Dendritic cell treated with granulocyte-macrophage colony-stimulating factor and Interleukin-4, amounts not matched to agents 40 ng/mL and 50 ng/mL, for 4 days (primary cell): Measurements from ENCODE around the gene PHB1.
"Not testable (repeated sequence)": the region's sequence is repeated elsewhere in the genome, so short reads cannot be mapped to it uniquely, and the experiment has no call there.

Source experiments
- H3K27ac Mint-ChIP-seq: one replicate; pipeline ENCODE4 v1.8.0; 2022; ENCODE audit warnings: mild to moderate bottlenecking, mixed read lengths
- H3K27me3 Mint-ChIP-seq: one replicate; pipeline ENCODE4 v1.8.0; 2022; ENCODE audit warnings: mild to moderate bottlenecking, mixed read lengths
- H3K36me3 Mint-ChIP-seq: one replicate; pipeline ENCODE4 v1.8.0; 2022; ENCODE audit warnings: low read depth, mixed read lengths
- H3K4me1 Mint-ChIP-seq: one replicate; pipeline ENCODE4 v1.8.0; 2022; ENCODE audit warnings: low read depth, mixed read lengths
- H3K4me3 Mint-ChIP-seq: one replicate; pipeline ENCODE4 v1.8.0; 2022; ENCODE audit warnings: mild to moderate bottlenecking, moderate library complexity, mixed read lengths
- H3K9me3 Mint-ChIP-seq: one replicate; pipeline ENCODE4 v1.8.0; 2022; ENCODE audit warnings: mixed read lengths
- intact Hi-C: fragments of 100-400 bp; cut with micrococcal nuclease; formaldehyde crosslinking; loops from one replicate; pipeline ENCODE4 v1.15.0; 2022

PHB1 gene

DNA sequence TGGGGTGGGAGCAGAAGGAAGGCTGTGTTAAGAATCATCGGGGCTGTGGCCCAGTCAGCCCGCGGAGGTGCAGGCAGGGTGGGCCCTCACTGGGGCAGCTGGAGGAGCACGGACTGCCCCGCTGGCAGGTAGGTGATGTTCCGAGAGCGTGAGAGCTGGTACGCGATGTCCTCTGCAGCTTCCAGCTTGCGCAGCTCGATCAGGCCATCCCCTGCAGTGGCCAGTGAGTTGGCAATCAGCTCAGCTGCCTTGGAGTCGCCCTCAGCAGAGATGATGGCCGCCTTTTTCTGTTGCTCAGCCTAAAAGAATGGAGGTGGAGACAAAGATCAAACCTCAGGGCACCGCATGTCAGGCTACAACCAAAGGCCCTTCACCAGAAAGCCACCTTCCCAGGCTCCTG is 9.8 kb downstream of the PHB1 start:
- intact Hi-C loops: no loop called here
- Mint-ChIP-seq H3K4me3 (no peak overlapping the region), H3K4me1 (peaks cover 47% of the 10 kb centered on the region), H3K27ac (no peak overlapping the region), H3K27me3 (no peaks in the 10 kb centered on the region), H3K36me3 (peaks cover 77% of the 10 kb centered on the region), H3K9me3 (no peaks in the 10 kb centered on the region)

DNA sequence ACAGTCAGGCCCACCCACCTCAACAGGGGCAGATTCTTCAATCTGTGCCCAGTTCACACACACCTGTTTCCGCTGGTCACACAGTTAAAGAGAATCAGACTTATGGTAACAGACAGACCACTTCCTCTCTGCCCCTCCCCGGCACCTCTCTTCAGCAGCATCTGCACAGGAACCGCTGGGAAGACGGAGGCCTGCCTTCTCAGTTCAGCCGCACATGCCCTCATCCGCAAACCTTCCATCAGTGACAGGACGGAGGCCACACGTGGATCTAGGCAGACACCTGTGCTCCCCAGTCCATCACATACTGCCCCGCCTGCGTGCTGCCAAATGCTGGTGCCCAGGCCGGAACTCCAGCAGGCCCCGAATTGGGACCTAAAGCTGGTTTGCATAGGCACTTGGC is 10.3 kb downstream of the PHB1 start:
- Mint-ChIP-seq H3K27me3 (no peaks in the 10 kb centered on the region), H3K27ac (no peak overlapping the region), H3K9me3 (no peaks in the 10 kb centered on the region), H3K4me1 (peaks cover 52% of the 10 kb centered on the region), H3K4me3 (no peak overlapping the region), H3K36me3 (peaks cover 72% of the 10 kb centered on the region)
- intact Hi-C loops: no loop called here

DNA sequence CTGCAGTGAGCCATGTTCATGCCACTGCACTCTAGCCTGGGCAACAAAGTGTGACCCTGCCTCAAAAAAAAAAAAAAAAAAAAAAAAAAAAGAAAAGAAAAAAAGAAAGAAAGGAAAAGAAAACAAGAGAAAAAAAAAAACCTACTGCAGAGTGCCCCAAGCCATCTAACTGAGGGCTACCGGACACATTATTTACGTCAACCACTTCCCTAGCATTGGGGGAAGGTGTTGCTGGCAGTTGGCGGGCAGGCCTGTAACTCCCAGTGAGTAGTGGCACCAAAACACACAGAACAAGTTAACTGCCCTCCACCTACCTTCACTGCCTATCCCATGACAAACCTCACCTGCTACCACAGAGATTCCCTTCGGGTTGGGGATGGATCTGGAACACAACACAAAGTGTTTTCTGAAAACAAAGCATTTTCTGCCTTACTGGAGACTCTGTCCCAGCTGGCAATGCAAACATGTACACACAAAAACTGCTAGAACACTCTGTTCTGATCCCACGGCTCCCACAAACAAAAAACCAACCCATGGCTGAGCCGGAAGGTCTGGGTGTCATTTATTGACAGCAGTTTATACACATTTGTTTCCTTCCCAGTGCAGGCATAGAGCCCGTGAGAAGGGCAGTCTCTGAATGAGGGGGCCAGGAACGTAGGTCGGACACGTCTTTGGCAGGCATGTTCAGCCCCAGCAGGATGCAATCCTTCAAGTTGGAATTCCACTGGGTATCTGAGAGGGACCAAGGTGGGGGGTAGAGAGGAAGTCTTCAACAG is 11.0 kb downstream of the PHB1 start:
- Mint-ChIP-seq H3K27ac (no peak overlapping the region), H3K27me3 (no peaks in the 10 kb centered on the region), H3K4me3 (no peak overlapping the region), H3K4me1 (peaks cover 45% of the 10 kb centered on the region), H3K9me3 (no peaks in the 10 kb centered on the region), H3K36me3 (peaks cover 65% of the 10 kb centered on the region)
- intact Hi-C loops: no loop called here

DNA sequence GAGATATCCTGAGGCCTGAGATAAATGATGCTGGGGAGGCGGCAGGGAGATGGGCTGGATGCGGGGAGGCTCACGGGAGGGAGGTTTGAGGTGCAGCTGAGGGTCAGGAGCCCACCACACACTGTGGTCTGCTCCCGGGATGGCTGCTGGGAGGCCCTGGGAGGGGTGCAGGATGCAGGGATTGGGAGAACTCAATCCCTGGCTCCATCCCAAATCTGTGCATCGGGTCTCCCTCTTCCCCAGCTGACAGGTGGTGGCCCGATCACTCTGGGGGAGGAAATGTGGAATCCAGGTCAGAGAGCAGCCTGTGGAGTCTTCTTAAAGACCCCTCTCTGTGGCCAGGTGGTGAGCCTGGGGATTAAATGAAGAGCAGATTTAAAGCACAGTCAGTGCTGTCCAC is 12.0 kb downstream of the PHB1 start:
- intact Hi-C loops: no loop called here
- Mint-ChIP-seq H3K27me3 (no peaks in the 10 kb centered on the region), H3K27ac (no peak overlapping the region), H3K4me1 (peaks cover 42% of the 10 kb centered on the region), H3K4me3 (no peak overlapping the region), H3K36me3 (peaks cover 55% of the 10 kb centered on the region), H3K9me3 (no peaks in the 10 kb centered on the region)

DNA sequence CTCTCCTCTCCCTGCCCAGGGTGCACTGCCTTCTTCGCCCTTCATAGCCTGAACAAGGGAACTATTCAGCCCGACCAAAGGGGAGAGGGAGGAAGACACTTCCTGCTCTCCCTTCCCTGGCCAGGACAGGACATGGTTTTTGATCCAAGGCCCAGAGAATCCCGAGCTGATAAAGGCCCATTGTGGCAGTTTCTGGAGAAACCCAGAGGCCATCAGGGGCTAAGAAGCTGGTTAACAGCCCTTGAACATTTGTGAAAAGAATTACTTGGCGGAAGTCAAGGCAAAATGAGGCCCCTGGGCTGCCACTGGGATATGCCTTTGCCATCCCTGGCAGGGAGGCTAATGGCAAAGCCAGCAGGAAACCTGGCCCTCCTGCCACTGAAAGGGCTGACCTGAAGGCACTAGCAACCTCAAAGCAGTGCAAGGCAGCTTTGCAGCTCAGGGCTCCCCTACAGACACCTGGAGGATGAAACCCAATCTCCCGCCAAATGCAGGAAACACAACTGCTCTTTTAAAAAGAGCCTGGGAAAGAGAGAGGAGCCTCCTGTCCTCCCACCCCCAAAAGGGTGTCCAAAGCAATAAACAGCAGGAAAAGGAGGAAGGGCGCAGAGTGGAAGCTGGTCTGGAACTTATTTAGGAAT is 12.6 kb downstream of the PHB1 start:
- Mint-ChIP-seq H3K27ac (peak overlapping the region; percentile 25), H3K27me3 (no peaks in the 10 kb centered on the region), H3K4me1 (peaks cover 48% of the 10 kb centered on the region), H3K9me3 (no peaks in the 10 kb centered on the region), H3K4me3 (no peak overlapping the region), H3K36me3 (peaks cover 49% of the 10 kb centered on the region)
- intact Hi-C loops: no loop called here

- H3K9me3 Mint-ChIP-seq: no peaks in the 10 kb centered on the region
- H3K27ac Mint-ChIP-seq: peak overlapping the region; percentile 74
- H3K27me3 Mint-ChIP-seq: no peaks in the 10 kb centered on the region
- H3K4me3 Mint-ChIP-seq: no peak overlapping the region
- peaks cover 28% of the 10 kb centered on the region for H3K36me3 Mint-ChIP-seq
- peaks cover 57% of the 10 kb centered on the region for H3K4me1 Mint-ChIP-seq
- intact Hi-C loops: loop anchor here (5.0 kb wide), 1 partner anchor 38 kb away; the partner anchor contains the start of gene ZNF652
Measured at GRCh38 chr17:49399995-49400394, 14.7 kb downstream of the PHB1 start.

GRCh38 chr17:49397586-49397985 is 17.1 kb downstream of the PHB1 start:
- Mint-ChIP-seq H3K27me3 (no peaks in the 10 kb centered on the region), H3K36me3 (peaks cover 4% of the 10 kb centered on the region), H3K27ac (peak overlapping the region; percentile 58), H3K4me3 (no peak overlapping the region), H3K4me1 (peaks cover 61% of the 10 kb centered on the region), H3K9me3 (no peaks in the 10 kb centered on the region)
- intact Hi-C loops: loop anchor here (5.0 kb wide), 1 partner anchor 35 kb away; the partner anchor contains the start of gene ZNF652

DNA sequence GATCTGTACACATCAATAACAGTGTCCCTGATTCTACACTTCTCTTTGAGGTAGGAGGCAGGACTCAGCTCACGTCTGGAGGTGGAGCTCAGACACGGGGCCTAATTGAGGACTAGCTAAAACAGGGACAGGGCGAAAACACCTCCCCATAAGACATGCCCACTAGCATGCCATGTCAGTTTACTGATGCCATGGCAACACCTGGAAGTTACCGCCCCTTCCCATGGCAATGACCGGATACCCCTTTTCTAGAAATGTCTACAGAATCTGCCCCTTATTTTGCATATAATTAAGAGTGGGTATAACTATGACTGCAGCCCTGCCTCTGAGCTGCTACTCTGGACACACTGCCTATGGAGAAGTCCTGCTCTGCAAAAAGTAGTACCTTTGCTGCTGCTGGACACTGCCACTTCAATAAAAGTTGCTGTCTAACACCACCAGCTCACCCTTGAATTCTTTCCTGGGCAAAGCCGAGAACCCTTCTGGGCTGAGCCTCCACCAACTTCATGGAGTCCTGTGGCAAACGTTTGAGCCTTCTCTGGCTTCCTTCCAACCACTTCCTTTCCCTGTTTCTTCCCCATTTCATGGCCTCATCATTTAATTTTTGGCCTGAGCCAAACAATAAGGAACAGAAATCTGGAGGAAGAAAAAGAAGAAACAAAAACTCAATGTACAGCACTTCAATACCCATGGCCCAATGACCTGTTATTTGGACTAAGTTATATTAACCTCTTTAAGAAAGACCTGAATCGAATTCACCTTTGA is 21.0 kb downstream of the PHB1 start:
- Mint-ChIP-seq H3K4me1 (peaks cover 64% of the 10 kb centered on the region), H3K36me3 (no peaks in the 10 kb centered on the region), H3K4me3 (peak overlapping the region; percentile 42), H3K27me3 (no peaks in the 10 kb centered on the region), H3K9me3 (no peaks in the 10 kb centered on the region), H3K27ac (peak overlapping the region; percentile 86)
- intact Hi-C loops: loop anchor here (1.0 to 2.0 kb wide), 2 partner anchors 78 to 213 kb away; no protein-coding TSS in a partner anchor

DNA sequence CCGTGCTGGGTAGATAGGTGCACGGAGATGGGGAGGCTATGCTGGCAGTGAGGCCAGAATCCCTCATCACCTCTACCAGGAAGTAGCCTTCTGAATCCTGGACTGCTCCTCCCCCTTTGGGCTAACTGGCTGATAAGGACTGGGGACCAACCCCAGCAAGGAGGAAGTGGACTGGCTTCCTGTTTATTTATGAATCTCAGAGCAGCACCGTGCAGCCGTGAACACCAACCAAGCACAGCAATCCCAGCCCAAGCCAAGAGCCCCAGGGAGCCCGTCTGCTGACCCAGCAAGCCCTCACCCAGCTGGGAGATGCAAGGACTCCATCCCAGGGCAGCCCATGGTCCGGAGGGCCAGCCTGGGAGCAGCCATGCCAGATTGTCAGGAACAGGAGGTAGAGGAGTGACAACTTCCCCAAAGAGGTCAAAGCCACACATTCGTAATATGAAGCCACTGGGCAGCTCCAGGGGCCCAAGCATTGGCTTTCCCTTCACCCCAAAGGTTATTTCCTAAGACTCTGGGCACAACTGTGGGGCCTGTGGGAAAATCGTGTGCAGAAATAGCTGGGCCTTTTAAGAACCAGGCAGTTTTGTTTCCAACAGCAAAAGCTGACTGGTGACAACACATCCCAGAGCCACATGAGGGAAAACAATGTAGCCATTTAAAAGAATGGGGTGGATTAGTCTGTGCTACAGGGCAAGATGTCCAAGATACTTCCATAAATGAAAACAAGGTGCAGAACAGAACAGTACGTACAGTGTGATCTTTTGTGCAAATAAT is 23.9 kb downstream of the PHB1 start:
- intact Hi-C loops: no loop called here

GRCh38 chr17:49389514-49390347 is 25.0 kb downstream of the PHB1 start:
- intact Hi-C loops, H3K27me3 Mint-ChIP-seq, H3K36me3 Mint-ChIP-seq, H3K9me3 Mint-ChIP-seq: not testable (repeated sequence)
- Mint-ChIP-seq H3K4me3 (peak overlapping the region; percentile 41), H3K4me1 (peaks cover 65% of the 10 kb centered on the region), H3K27ac (peak overlapping the region; percentile 95)

More for the DNA sequence above, 23.9 kb downstream of the PHB1 start:
- Mint-ChIP-seq H3K4me3 (peak overlapping the region; percentile 73), H3K36me3 (no peaks in the 10 kb centered on the region), H3K9me3 (no peaks in the 10 kb centered on the region), H3K27me3 (no peaks in the 10 kb centered on the region), H3K4me1 (peaks cover 68% of the 10 kb centered on the region), H3K27ac (peak overlapping the region; percentile 95)

DNA sequence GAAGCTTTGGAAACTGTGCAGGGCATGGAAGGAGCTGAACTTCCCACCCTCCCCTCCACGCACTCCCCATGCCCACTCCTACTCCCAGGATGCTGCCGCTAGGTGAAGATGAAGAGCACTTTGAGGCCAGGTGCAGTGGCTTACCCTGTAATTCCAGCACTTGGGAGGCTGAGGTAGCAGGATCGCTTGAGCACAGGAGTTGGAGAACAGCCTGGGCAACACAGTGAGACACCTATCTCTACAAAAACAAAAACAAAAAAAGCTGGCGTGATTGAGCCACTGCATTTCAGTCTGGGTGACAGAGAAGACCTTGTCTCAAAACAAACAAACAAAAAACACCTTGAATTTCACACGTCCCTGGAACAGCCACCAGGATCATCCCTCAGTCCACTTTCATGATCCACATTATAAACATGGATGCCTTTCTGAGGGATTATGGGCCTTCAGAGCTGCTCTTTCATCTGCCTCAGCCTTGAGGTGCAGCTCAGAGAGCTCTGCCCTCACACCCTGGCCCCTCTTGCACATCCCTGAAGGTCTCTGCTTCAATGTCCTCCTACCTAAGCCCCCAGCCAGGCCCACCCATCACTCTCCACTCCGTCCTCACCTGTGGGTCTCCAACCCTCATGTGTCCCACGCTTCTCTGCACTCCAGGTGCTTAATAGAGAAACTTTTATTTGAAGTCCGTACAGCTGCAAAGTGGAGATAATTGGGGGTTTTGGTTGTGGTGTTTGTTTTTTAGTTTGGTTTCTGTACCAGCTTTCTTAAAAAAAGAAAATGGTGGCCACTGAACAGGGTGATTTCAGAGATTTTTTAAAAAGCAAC is 25.8 kb downstream of the PHB1 start:
- H3K27me3 Mint-ChIP-seq: no peaks in the 10 kb centered on the region
- intact Hi-C loops: no loop called here
- H3K36me3 Mint-ChIP-seq: no peaks in the 10 kb centered on the region
- no peak overlapping the region for H3K4me3 Mint-ChIP-seq
- H3K9me3 Mint-ChIP-seq: no peaks in the 10 kb centered on the region
- peaks cover 56% of the 10 kb centered on the region for H3K4me1 Mint-ChIP-seq
- peak overlapping the region; percentile 95 for H3K27ac Mint-ChIP-seq

GRCh38 chr17:49388290-49388640 is 26.4 kb downstream of the PHB1 start:
- H3K4me3 Mint-ChIP-seq: no peak overlapping the region
- no peaks in the 10 kb centered on the region for H3K36me3 Mint-ChIP-seq
- H3K27me3 Mint-ChIP-seq: no peaks in the 10 kb centered on the region
- intact Hi-C loops: no loop called here
- peaks cover 50% of the 10 kb centered on the region for H3K4me1 Mint-ChIP-seq
- H3K9me3 Mint-ChIP-seq: no peaks in the 10 kb centered on the region
- peak overlapping the region; percentile 95 for H3K27ac Mint-ChIP-seq
